Stimulated activated naive B cell treated with anti-CD40 and anti-IgM and Interleukin-4, amounts not matched to agents 10 μg/mL and 1 μg/mL and 100 μg/mL, for 72 hours (primary cell): ENCODE results near the gene REX1BD.
"Not testable (repeated sequence)": the region's sequence is repeated elsewhere in the genome, so short reads cannot be mapped to it uniquely, and the experiment has no call there.

Experiments used
- ATAC-seq, 2 donors: fragments of 150-1000 bp; cut with Tn5 transposase; replicated peaks; 2 replicates each; pipeline ENCODE4 v1.10.0; 2021; ENCODE audit warnings: moderate library complexity in 1 of 2
- DNase-seq: peaks from one replicate; pipeline ENCODE4 v3.0.0; 2021
- H3K27ac Mint-ChIP-seq: one replicate; pipeline ENCODE4 v1.8.0; 2022; ENCODE audit warnings: mild to moderate bottlenecking, mixed read lengths
- H3K27me3 Mint-ChIP-seq, 2 donors: one replicate each; pipeline ENCODE4 v1.8.0; 2022; ENCODE audit warnings: mixed read lengths in 2 of 2
- H3K36me3 Mint-ChIP-seq, 2 donors: one replicate each; pipeline ENCODE4 v1.8.0; 2022; ENCODE audit warnings: mixed read lengths in 2 of 2, mild to moderate bottlenecking in 1 of 2
- H3K4me1 Mint-ChIP-seq, 2 donors: one replicate each; pipeline ENCODE4 v1.8.0; 2022; ENCODE audit warnings: mixed read lengths in 2 of 2, mild to moderate bottlenecking in 1 of 2
- H3K4me3 Mint-ChIP-seq, 2 donors: one replicate each; pipeline ENCODE4 v1.8.0; 2022; ENCODE audit warnings: mild to moderate bottlenecking in 2 of 2, mixed read lengths in 2 of 2, moderate library complexity in 1 of 2
- H3K9me3 Mint-ChIP-seq, 2 donors: one replicate each; pipeline ENCODE4 v1.8.0; 2022; ENCODE audit warnings: mixed read lengths in 2 of 2, mild to moderate bottlenecking in 1 of 2

REX1BD gene

GRCh38 chr19:18588611-18589379 lies at the start of gene REX1BD:
TSS of gene REX1BD (plus strand) at chr19:18588798. CDS start at chr19:18588802, 4 bp downstream.
- Mint-ChIP-seq H3K36me3 (peaks cover 14 to 19% of the 10 kb centered on the region in 2 donors), H3K4me1 (peaks cover 37 to 53% of the 10 kb centered on the region in 2 donors), H3K27ac (peak within 1 kb of the TSS; percentile 96), H3K9me3 (no peaks in the 10 kb centered on the region), H3K4me3 (peak within 1 kb of the TSS; percentile 87 to 90), H3K27me3 (no peaks in the 10 kb centered on the region)
- DNase-seq: peak; percentile 85
- ATAC-seq: peak; percentile 87 to 89

GRCh38 chr19:18539372-18539771 lies 49.2 kb upstream of the REX1BD start:
- Mint-ChIP-seq H3K4me1 (peaks cover 16 to 33% of the 10 kb centered on the region in 2 donors), H3K9me3 (no peaks in the 10 kb centered on the region), H3K36me3 (peaks cover 32 to 45% of the 10 kb centered on the region in 2 donors), H3K27ac (no peak overlapping the region), H3K4me3 (no peak overlapping the region), H3K27me3 (no peaks in the 10 kb centered on the region)
- no peak for DNase-seq
- no peak for ATAC-seq

DNA sequence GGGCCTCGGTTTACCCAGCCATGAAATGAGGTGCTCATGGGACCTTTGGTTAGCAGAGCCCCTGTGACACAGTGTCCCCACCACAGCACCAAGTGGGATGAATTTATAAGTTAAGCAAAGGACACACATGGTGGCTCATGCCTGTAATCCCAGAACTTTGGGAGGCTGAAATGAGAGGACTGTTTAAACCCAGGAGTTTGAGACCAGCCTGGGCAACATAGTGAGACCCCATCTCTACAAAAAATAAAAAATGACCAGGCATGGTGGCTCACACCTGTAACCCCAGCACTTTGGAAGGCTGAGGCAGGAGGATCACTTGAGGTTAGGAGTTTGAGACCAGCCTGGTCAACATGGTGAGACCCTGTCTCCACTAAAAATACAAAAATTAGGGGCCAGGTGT lies 48.4 kb upstream of the REX1BD start:
- Mint-ChIP-seq H3K36me3 (peaks cover 30 to 42% of the 10 kb centered on the region in 2 donors), H3K4me1 (peaks cover 17 to 38% of the 10 kb centered on the region in 2 donors)
- not testable (repeated sequence) for ATAC-seq, H3K27me3 Mint-ChIP-seq, H3K9me3 Mint-ChIP-seq, DNase-seq, H3K27ac Mint-ChIP-seq, H3K4me3 Mint-ChIP-seq

- H3K36me3 Mint-ChIP-seq: peaks cover 23 to 33% of the 10 kb centered on the region in 2 donors
- H3K9me3 Mint-ChIP-seq: no peaks in the 10 kb centered on the region
- ATAC-seq: no peak
- no peak overlapping the region for H3K4me3 Mint-ChIP-seq
- no peak overlapping the region for H3K27ac Mint-ChIP-seq
- no peak for DNase-seq
- peaks cover 17 to 38% of the 10 kb centered on the region in 2 donors for H3K4me1 Mint-ChIP-seq
- no peaks in the 10 kb centered on the region for H3K27me3 Mint-ChIP-seq
Observed at GRCh38 chr19:18541258-18541991, 47.2 kb upstream of the REX1BD start.

GRCh38 chr19:18541992-18542940 lies 46.3 kb upstream of the REX1BD start:
- H3K4me3 Mint-ChIP-seq: peak overlapping the region; percentile 88 to 90
- no peak for DNase-seq
- no peaks in the 10 kb centered on the region for H3K27me3 Mint-ChIP-seq
- no peaks in the 10 kb centered on the region for H3K9me3 Mint-ChIP-seq
- peak overlapping the region; percentile 86 for H3K27ac Mint-ChIP-seq
- peaks cover 17 to 33% of the 10 kb centered on the region in 2 donors for H3K4me1 Mint-ChIP-seq
- no peak for ATAC-seq
- peaks cover 15 to 28% of the 10 kb centered on the region in 2 donors for H3K36me3 Mint-ChIP-seq

- peaks cover 17 to 33% of the 10 kb centered on the region in 2 donors for H3K4me1 Mint-ChIP-seq
- no peaks in the 10 kb centered on the region for H3K27me3 Mint-ChIP-seq
- peaks cover 12 to 23% of the 10 kb centered on the region in 2 donors for H3K36me3 Mint-ChIP-seq
- no peaks in the 10 kb centered on the region for H3K9me3 Mint-ChIP-seq
- H3K27ac Mint-ChIP-seq: peak within 1 kb of the TSS; percentile 99
- peak; percentile 89 for DNase-seq
- H3K4me3 Mint-ChIP-seq: peak within 1 kb of the TSS; percentile 90 to 93
- peak; percentile 95 to 98 for ATAC-seq
Observed at GRCh38 chr19:18542941-18543813, 45.4 kb upstream of the REX1BD start, which contains the start of gene FKBP8. TSS of gene FKBP8 (minus strand) at chr19:18543573. CDS start at chr19:18541970, 1,603 bp downstream.

DNA sequence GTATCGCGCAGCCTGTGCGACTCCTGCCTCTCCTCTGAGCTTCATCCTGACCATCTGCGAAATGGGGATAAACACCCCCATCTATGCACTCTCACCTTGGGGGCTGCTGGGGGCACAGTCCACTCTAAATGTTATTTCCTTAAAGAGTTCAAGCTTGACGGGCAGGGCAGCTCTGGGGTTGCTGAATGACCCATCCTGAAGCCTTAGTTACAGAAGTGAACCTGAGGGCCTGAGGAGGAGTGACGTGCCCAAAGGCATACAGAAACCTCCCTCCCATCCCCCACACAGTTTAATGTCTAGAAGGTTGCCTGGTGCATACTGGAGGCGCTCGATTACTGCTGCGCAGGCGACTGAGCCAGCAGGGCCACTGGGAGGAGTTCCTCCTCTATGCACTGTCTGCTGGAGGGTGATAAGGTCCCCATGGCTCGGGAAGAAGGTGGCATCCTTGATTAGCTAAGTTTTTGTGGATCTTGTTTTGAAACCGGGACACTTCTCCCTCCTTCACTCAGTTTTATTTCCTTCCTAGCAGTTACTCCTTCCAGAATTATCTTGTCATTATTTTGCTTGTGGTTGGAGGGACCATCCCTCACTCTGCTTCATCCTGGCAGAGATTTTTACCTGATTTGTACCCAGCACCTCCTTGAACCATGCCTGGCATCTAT lies 44.7 kb upstream of the REX1BD start:
- Mint-ChIP-seq H3K4me3 (peak overlapping the region; percentile 88 to 93), H3K36me3 (peaks cover 8 to 19% of the 10 kb centered on the region in 2 donors), H3K4me1 (peaks cover 17 to 33% of the 10 kb centered on the region in 2 donors), H3K27me3 (no peaks in the 10 kb centered on the region), H3K9me3 (no peaks in the 10 kb centered on the region), H3K27ac (peak overlapping the region; percentile 99)
- ATAC-seq (peak; percentile 88 to 92), DNase-seq (peak; percentile 77)

GRCh38 chr19:18551631-18552030 lies 37.0 kb upstream of the REX1BD start:
- Mint-ChIP-seq H3K36me3 (no peaks in the 10 kb centered on the region), H3K27ac (no peak overlapping the region), H3K27me3 (no peaks in the 10 kb centered on the region), H3K4me3 (no peak overlapping the region), H3K4me1 (no peaks in the 10 kb centered on the region), H3K9me3 (no peaks in the 10 kb centered on the region)
- ATAC-seq (no peak), DNase-seq (no peak)

- peak within 1 kb of the TSS; percentile 89 to 90 for H3K4me3 Mint-ChIP-seq
- peaks cover 9 to 29% of the 10 kb centered on the region in 2 donors for H3K4me1 Mint-ChIP-seq
Observed at GRCh38 chr19:18557411-18558201, 31.0 kb upstream of the REX1BD start, which contains the start of gene KXD1. TSS of gene KXD1 (plus strand) at chr19:18557870. CDS start at chr19:18562057, 4,187 bp downstream.

DNA sequence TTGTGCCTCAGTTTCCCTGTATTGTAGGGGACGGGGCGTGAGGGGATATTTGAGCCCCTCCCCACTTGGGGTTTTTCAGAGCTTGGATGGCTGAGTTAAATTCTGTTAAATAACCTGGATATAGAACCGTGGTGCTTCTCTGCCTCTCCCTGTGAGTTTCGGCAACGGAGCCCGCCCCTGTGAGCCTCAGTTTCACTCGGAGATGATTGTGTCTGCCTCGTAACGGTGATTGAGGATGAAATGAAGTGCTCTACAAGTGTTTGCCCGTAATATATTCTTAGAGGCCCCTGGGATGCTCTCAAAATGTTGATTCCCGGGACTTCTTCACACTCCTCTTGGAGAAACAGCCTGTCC lies 30.4 kb upstream of the REX1BD start:
- peaks cover 9 to 29% of the 10 kb centered on the region in 2 donors for H3K4me1 Mint-ChIP-seq
- no peaks in the 10 kb centered on the region for H3K9me3 Mint-ChIP-seq
- DNase-seq: no peak
- H3K27me3 Mint-ChIP-seq: no peaks in the 10 kb centered on the region
- H3K4me3 Mint-ChIP-seq: peak overlapping the region; percentile 89 to 90
- peaks cover 9 to 20% of the 10 kb centered on the region in 2 donors for H3K36me3 Mint-ChIP-seq
- peak in 1 of 2 donors; percentile 4 for ATAC-seq
- H3K27ac Mint-ChIP-seq: peak overlapping the region; percentile 96

More at GRCh38 chr19:18557411-18558201, 31.0 kb upstream of the REX1BD start, which contains the start of gene KXD1:
- DNase-seq (peak; percentile 98), ATAC-seq (peak; percentile 98 to 99)
- H3K27ac Mint-ChIP-seq: peak within 1 kb of the TSS; percentile 96
- no peaks in the 10 kb centered on the region for H3K27me3 Mint-ChIP-seq
- H3K9me3 Mint-ChIP-seq: no peaks in the 10 kb centered on the region
- peaks cover 6 to 17% of the 10 kb centered on the region in 2 donors for H3K36me3 Mint-ChIP-seq

GRCh38 chr19:18558604-18559003 lies 30.0 kb upstream of the REX1BD start:
- H3K27me3 Mint-ChIP-seq: no peaks in the 10 kb centered on the region
- no peak for DNase-seq
- ATAC-seq: no peak
- H3K36me3 Mint-ChIP-seq: peaks cover 11 to 23% of the 10 kb centered on the region in 2 donors
- peak overlapping the region; percentile 96 for H3K27ac Mint-ChIP-seq
- H3K4me3 Mint-ChIP-seq: peak overlapping the region; percentile 89 to 90
- peaks cover 9 to 29% of the 10 kb centered on the region in 2 donors for H3K4me1 Mint-ChIP-seq
- H3K9me3 Mint-ChIP-seq: no peaks in the 10 kb centered on the region

DNA sequence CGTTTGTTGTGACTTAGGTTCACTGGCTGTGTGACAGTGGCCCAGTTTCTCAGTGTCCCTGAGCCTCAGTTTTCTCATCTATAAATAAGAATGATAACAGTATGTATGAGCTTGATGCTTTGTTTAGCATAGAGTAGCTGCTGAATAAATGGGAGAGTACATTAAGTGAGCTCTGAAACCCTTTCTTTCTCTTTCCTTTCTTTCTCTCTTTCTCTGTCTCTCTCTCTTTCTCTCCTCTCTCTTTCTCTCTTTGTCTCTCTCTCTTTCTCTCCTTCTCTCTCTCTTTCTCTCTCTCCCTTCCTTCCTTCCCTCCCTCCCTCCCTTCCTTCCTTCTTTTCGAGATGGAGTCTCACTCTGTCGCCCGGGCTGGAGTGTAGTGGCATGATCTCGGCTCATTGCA lies 28.9 kb upstream of the REX1BD start:
- peak overlapping the region; percentile 69 for H3K27ac Mint-ChIP-seq
- H3K36me3 Mint-ChIP-seq: peaks cover 22 to 32% of the 10 kb centered on the region in 2 donors
- H3K4me1 Mint-ChIP-seq: peaks cover 9 to 29% of the 10 kb centered on the region in 2 donors
- ATAC-seq: no peak
- no peak for DNase-seq
- H3K4me3 Mint-ChIP-seq: peak overlapping the region in 1 of 2 donors; percentile 89
- H3K27me3 Mint-ChIP-seq: no peaks in the 10 kb centered on the region
- H3K9me3 Mint-ChIP-seq: no peaks in the 10 kb centered on the region
